NCI-H2029 treated with DMSO at 0.1 percent for 48 hours (cell line): ENCODE measurements around the gene AMFR.
"Not testable (repeated sequence)": the region's sequence is repeated elsewhere in the genome, so short reads cannot be mapped to it uniquely, and the experiment has no call there.

Experiments
- DNase-seq: peaks from one replicate; lab custom pipeline; 2025; lab: John Stamatoyannopoulos, UW

Gene AMFR

GRCh38 chr16:56423584-56424403 lies 1.6 kb downstream of the AMFR start:
- DNase-seq: no peak

GRCh38 chr16:56422896-56423441 lies 2.4 kb downstream of the AMFR start:
- DNase-seq: no peak

DNA sequence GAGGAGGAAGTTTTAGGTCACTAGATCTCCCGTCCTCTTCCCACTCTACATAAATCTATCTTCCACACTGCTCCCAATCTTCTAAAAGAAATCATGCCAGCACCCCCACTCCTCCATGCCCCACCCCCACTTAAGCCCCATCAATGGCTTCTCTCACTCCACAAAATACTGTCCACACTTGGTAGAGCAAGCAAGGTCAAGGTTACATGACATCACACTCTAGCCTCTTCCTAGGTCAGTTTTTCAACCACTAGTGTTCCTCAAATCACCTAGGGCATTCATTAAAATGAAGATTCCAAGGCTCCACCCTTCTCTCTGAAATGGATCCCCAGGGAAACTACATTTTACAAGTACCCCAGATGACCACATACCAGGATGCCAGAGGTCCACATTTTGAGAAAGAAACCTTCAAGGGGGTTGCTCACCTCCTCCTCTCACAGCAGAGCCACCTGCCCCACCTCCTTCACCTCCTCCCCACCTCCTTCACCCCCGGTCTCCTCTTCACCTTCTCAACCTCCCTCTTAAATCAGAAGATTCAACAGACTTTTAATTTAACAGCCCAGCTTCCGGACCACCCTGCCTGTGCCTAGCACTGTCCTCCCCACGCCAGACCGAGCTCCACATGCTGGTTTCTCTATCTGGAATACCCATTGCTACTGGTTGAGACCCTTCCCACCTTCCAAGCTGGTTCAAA lies 3.2 kb downstream of the AMFR start:
- no peak for DNase-seq

GRCh38 chr16:56421313-56421712 lies 4.0 kb downstream of the AMFR start:
- no peak for DNase-seq

DNA sequence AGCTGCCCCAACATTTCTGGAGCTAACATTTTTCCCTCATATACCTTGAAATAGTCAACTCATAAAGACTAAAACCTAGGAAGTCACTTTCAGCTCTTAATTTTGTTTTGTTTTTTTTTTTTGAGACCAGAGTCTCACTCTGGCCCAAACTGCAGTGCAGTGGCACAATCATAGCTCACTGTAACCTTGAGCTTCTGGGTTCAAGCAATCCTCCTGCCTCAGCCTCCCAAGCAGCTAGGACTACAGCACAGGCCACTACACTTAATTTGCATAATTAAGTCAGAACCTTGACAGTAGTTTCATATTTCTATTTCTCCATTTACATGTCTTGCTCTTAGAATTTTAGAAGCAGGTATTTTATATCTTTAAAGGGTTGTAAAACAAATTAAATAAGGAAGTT lies 4.7 kb downstream of the AMFR start:
- DNase-seq: no peak

DNA sequence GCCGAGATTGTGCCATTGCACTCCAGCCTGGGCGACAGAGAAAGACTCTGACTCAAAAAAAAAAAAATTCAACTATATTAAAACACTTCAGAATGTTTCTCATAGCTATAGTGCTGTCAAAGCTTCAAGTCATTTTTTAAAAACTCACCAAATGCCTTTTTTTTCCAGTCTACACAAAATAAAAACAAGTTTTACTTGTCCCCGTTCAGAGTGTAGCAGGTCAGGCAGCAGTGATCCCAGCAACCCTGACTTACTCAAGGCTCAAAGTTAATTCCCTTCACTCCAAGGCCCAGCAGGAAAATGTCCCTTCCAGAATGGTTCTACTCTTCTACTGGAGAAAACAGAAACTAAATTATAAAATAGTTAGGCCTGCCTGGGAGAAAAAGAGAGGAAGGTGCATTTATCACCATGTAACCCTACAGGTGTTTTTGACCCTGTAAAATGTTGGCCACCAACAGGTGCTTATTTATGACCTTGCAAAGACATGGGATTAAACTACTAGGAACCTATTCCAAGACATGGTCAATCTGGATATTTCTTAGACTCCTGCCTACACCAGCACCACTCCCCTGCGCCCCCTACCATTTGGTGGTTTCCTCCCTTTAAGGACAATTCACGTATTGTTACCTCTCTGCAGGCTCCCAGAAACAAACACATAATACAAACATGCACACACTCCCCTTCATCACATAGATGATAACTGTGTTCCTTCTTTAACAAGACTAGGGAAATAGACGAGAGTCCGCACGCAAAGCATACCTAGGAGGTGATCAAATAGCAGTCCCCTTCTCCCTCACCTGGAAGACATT lies 5.4 kb downstream of the AMFR start:
- no peak for DNase-seq

DNA sequence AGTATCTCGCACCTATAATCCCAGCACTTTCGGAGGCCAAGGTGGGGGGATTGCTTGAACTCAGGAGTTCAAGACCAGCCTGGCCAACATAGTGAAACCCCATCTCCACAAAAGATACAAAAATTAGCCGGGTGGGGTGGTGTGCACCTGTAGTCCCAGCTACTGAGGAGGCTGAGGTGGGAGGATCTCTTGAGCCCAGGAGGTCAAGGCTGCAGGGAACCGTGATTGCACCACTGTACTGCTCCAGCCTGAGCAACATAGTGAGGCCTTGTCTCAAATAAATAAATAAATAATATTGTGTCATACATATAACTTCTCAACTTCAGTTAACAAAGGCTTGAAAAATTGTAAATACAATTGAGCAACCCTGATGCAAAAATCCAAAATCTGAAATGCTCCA lies 8.2 kb downstream of the AMFR start:
- DNase-seq: no peak

DNA sequence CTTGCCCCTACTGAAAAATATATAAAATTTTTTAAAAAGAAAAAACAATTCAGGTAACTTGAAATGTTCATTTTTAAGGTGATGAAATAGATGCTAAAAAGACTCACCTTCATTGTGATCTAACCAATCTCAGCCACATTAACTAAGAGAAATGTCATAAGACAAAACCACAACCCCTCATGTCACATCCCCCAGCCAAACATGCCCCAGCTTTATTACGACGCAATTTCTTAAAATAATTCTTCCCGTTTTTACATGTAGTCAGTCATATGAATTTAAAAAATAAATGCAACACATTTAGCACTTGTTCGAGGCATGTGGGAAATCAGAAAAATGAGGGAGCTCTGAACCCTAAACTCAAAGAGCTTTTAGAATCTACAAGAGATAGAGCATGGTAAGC lies 9.5 kb downstream of the AMFR start:
- no peak for DNase-seq

DNA sequence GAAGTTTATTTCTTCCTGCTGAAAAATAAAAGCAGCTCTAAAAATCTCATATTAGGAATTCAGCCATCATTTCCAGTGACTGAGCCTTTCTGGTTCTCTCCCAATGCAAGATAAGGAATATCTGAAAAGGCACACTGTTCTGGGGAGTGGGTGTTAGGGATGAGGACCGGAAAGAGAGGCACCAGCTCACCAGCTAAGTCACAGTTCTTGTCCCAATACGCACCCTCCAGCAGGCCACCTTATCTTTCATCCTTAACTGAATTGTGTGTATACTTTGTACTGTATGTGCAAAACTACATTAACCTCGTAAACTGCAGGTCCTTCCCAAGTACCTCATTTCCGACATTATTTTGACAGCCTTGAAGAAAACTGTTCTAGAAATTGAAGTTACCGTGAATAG lies 11.0 kb downstream of the AMFR start:
- DNase-seq: no peak

- no peak for DNase-seq
These were observed 12.0 kb downstream of the AMFR start for GRCh38 chr16:56413381-56413780.

DNA sequence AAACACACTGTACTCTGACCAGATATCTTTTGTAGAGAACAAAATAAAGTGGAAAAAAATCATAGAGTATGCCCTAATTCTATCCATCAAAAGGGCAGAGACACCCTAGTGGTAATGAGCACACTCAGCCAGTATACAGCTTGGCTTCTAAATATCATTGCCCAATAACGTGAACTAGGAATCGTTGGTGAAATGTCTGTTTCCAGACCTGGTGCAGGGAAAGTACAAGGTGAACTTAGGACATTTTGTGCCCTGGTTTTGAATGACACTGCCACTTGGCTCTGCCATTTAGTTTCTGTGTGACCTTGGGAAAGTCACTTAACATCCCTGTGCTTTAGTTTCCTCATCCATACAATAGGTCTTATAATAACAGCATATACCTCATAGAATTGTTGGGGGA lies 13.7 kb downstream of the AMFR start:
- no peak for DNase-seq

- no peak for DNase-seq
These were observed 14.2 kb downstream of the AMFR start for GRCh38 chr16:56411123-56411522.

- DNase-seq: no peak
These were observed 16.1 kb downstream of the AMFR start for GRCh38 chr16:56409195-56409594.

GRCh38 chr16:56408379-56409098 lies 16.8 kb downstream of the AMFR start:
- no peak for DNase-seq

DNA sequence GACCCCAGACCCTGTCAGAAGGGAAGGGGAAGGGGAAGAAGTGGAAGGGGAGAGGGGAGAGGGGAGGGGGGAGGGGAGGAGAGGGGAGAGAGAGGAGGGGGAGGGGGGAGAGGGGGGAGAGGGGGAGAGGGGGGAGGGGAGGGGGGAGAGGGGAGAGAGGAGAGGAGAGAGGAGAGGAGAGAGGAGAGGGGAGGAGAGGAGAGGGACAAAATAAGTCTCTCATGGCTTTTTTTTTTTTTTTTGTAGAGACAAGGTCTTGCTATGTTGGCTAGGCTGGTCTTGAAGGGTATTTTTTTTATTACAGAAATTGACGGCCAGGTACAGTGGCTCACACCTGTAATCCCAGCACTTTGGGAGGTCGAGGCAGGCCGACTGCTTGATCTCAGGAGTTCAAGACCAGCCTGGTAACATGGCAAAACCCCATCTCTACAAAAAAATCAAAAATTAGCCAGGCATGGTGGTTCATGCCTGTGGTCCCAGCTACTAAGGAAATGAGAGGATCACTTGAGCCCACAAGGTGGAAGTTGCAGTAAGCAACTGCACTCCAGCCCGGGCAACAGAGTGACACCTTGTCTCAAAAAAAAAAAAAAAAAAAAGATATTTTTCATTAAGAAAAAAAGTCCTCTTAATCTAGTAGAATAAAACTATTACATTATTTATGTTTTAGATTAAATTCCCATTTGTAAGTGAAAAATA lies 19.2 kb downstream of the AMFR start:
- DNase-seq: no peak

GRCh38 chr16:56401482-56401881 lies 23.9 kb downstream of the AMFR start:
- DNase-seq: no peak

DNA sequence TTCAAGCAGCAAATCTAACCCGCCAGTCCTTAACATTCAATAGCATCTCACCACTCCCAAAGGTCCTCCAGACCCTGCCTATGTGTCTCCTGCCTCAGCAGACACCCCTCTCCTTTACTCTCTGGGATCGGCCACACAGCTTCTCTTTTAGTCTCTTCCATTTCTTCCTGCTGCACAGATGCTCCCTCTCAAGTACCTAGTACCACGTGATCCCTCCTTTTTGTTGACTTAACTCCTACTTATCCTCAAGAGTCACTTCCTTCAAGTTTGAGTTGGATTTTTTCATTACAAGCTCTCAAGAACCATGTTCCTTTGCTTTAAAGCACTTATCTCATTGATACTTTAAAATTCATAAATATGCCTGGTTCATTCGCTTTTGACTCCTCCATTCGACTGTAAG lies 24.9 kb downstream of the AMFR start:
- DNase-seq: no peak

DNA sequence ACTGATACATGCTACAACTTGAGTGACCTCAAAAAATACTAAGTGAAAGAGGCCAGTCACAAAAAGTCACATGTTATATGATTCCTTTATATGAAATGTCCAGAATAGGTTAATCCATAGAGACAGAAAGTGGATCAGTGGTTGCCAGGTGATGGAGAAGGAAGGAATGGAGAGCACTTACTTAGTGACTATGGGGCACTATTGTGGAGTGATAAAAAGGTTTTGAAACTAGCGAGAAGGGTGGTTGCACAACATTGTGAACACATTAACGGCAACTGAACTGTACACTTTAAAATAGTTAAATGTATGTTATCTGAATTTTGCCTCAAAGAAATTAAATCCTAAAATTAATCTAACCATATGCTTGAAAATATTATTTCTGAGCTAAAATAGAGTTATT lies 25.9 kb downstream of the AMFR start:
- no peak for DNase-seq

DNA sequence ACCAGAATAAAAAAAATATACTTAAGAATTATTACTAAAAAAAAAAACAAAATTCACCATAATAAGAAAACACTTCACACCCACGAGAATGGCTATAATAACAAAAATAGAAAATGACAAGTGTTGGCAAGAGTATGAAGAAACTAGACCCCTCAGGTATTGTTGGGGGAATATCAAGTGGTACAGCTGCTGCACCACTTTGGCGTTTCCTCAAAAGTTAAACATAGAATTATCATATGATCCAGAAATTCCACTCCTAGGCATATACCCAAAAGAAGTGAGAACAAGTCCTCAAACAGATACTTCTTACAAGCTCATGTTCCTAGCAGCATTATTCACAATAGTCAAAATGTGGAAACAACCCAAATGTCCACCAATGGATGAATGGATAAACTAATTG lies 26.3 kb downstream of the AMFR start:
- no peak for DNase-seq

DNA sequence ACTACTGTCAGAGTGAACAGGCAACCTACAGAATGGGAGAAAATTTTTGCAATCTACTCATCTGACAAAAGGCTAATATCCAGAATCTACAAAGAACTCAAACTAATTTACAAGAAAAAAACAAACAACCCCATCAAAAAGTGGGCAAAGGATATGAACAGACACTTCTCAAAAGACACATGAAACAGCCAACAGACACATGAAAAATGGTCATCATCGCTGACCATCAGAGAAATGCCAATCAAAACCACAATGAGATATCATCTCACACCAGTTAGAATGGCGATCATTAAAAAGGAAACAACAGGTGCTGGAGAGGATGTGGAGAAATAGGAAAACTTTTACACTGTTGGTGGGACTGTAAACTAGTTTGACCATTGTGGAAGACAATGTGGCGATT lies 28.6 kb downstream of the AMFR start:
- not testable (repeated sequence) for DNase-seq

DNA sequence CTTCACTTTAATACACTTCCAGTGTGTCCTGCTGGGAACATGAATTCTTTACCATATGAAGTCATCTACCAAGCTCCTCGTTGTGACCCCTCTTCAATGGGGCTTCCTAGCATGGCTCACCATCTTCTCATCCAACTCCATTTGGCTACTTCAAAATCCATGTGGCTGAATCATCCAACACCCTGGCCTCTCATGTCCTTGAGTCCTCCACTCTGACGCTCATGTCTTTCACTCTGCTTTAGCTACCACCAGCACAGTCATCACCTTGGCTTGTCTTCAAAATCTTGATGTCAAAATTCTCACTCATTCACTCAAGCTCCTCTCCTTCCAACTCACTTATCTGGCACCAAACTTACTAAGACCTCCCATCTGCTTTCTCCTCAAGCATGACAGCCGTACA lies 35.8 kb downstream of the AMFR start:
- no peak for DNase-seq
